ENCODE measurements around the gene ARID1B.

DNA sequence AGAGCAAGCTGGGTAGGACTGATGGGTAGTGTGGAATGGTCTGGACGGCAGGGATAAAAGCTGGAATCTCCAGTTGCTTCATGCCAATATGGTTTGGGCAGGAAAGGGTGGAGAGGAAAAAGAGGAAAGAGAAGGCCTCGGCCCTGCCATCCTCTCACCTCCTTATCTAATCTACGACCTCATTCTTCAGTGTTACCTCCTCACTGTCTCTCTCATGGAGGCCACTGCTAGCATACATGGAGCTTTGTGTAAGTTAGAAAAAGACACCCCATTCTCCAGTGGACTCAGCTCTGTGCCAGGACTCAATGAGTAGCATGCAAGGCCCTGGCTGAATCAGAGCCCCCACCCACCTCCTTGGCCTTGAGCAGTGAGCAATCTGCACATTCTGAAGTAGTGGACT is 6.1 kb upstream of the ARID1B start:
- TF ChIP-seq TARDBP (CRISPR knock-in tag; IDR thresholded peaks at IDR 0.05) (no peak), ZNF678 (CRISPR knock-in tag; IDR thresholded peaks at IDR 0.05) (no peak), ZEB1 (IDR thresholded peaks at IDR 0.05; ENCODE audit: insufficient replicate concordance, low read depth) (no peak), NFKBIZ (CRISPR knock-in tag; IDR thresholded peaks at IDR 0.05) (no peak)
- TF ChIP-seq, protein P1, sequence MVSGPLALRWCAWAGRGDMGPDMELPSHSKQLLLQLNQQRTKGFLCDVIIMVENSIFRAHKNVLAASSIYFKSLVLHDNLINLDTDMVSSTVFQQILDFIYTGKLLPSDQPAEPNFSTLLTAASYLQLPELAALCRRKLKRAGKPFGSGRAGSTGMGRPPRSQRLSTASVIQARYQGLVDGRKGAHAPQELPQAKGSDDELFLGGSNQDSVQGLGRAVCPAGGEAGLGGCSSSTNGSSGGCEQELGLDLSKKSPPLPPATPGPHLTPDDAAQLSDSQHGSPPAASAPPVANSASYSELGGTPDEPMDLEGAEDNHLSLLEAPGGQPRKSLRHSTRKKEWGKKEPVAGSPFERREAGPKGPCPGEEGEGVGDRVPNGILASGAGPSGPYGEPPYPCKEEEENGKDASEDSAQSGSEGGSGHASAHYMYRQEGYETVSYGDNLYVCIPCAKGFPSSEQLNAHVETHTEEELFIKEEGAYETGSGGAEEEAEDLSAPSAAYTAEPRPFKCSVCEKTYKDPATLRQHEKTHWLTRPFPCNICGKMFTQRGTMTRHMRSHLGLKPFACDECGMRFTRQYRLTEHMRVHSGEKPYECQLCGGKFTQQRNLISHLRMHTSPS (CRISPR knock-in tag; IDR thresholded peaks at IDR 0.05; ENCODE audit: low read depth) = no peak
- TF ChIP-seq, protein P2, sequence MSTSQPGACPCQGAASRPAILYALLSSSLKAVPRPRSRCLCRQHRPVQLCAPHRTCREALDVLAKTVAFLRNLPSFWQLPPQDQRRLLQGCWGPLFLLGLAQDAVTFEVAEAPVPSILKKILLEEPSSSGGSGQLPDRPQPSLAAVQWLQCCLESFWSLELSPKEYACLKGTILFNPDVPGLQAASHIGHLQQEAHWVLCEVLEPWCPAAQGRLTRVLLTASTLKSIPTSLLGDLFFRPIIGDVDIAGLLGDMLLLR (CRISPR knock-in tag; IDR thresholded peaks at IDR 0.05) = no peak
